GM12864 (cell line): Measurements from ENCODE around the gene CA10.

Experiments used
- DNase-seq: peaks from one replicate; pipeline ENCODE4 v3.0.0-alpha.2; 2011; ENCODE audit warnings: low read depth
- H3K4me3 ChIP-seq: 2 replicates; pipeline ENCODE4 v1.5.1; 2011; ENCODE audit warnings: mild to moderate bottlenecking, low read depth, low read length, control low read depth
- CTCF ChIP-seq: IDR thresholded peaks from 2 replicates; pipeline ENCODE4 v1.5.1; 2011; ENCODE audit warnings: low read depth, mild to moderate bottlenecking, moderate library complexity, low read length, control low read depth, inconsistent platforms; ENCODE audit errors: missing control alignments

The CA10 gene

GRCh38 chr17:51645056-51645455 lies 513.5 kb downstream of the CA10 start:
- DNase-seq, result no peak
- H3K4me3 ChIP-seq, result no peak overlapping the region
- no peak for TF ChIP-seq CTCF

- no peak overlapping the region for H3K4me3 ChIP-seq
- no peak for TF ChIP-seq CTCF
- no peak for DNase-seq
Measured at GRCh38 chr17:51643702-51644490, 514.6 kb downstream of the CA10 start.

- DNase-seq, result no peak
- no peak for TF ChIP-seq CTCF
- H3K4me3 ChIP-seq, result no peak overlapping the region
Measured at GRCh38 chr17:51642029-51642428, 516.5 kb downstream of the CA10 start.

- no peak for DNase-seq
- TF ChIP-seq CTCF, result peak; percentile 65
- H3K4me3 ChIP-seq, result no peak overlapping the region
Measured at GRCh38 chr17:51640108-51640622, 518.3 kb downstream of the CA10 start.

- no peak overlapping the region for H3K4me3 ChIP-seq
- no peak for DNase-seq
- TF ChIP-seq CTCF, result no peak
Measured at GRCh38 chr17:51638971-51639370, 519.5 kb downstream of the CA10 start.

- DNase-seq, result no peak
- no peak for TF ChIP-seq CTCF
- H3K4me3 ChIP-seq, result no peak overlapping the region
Measured at GRCh38 chr17:51636291-51636690, 522.2 kb downstream of the CA10 start.

- DNase-seq, result no peak
- no peak for TF ChIP-seq CTCF
Measured at GRCh38 chr17:51630101-51630671, 528.3 kb downstream of the CA10 start.

More at GRCh38 chr17:51630101-51630671, 528.3 kb downstream of the CA10 start:
- H3K4me3 ChIP-seq, result no peak overlapping the region
